Aorta (tissue), 5 donors: ENCODE measurements around the gene BLTP3B. TPM values are rescaled to one million over a fixed set of nuclear protein-coding genes. Genes with fewer than 3 reads are reported as not detected.

Experiments used
- ATAC-seq: fragments of 200-7000 bp; cut with Tn5 transposase; one replicate; pipeline ENCODE4 v1.9.1; 2022; ENCODE audit warnings: moderate library complexity; ENCODE audit not compliant: low FRiP score
- DNase-seq, 2 donors: peaks; one replicate each; pipeline ENCODE4 v3.0.0-alpha.2; 2020
- H3K27ac ChIP-seq, 2 donors: one replicate each; pipeline ENCODE4 v1.5.1; 2013; ENCODE audit warnings: low read length in 2 of 2, mild to moderate bottlenecking in 2 of 2, moderate library complexity in 2 of 2, control low read depth in 1 of 2, inconsistent platforms in 1 of 2, low read depth in 1 of 2
- H3K27me3 ChIP-seq, 2 donors: one replicate each; pipeline ENCODE4 v1.6.1; 2013; ENCODE audit warnings: control low read depth in 1 of 2, low read length in 1 of 2, mild to moderate bottlenecking in 1 of 2, moderate library complexity in 1 of 2; ENCODE audit not compliant: insufficient read depth in 2 of 2, control insufficient read depth in 1 of 2
- H3K36me3 ChIP-seq, 2 donors: one replicate each; pipeline ENCODE4 v1.6.1; 2013; ENCODE audit warnings: control low read depth in 1 of 2, low read length in 1 of 2, mild to moderate bottlenecking in 1 of 2; ENCODE audit not compliant: insufficient read depth in 2 of 2, control insufficient read depth in 1 of 2
- H3K4me1 ChIP-seq, 2 donors: one replicate each; pipeline ENCODE4 v1.6.1; 2013; ENCODE audit warnings: low read length in 2 of 2, control low read depth in 1 of 2, mild to moderate bottlenecking in 1 of 2, moderate library complexity in 1 of 2; ENCODE audit not compliant: insufficient read depth in 2 of 2, control insufficient read depth in 1 of 2
- H3K4me3 ChIP-seq, 2 donors: one replicate each; pipeline ENCODE4 v1.5.1; 2013; ENCODE audit warnings: low read length in 2 of 2, control low read depth in 1 of 2, mild to moderate bottlenecking in 1 of 2
- H3K9me3 ChIP-seq: one replicate; pipeline ENCODE4 v1.6.1; 2013; ENCODE audit warnings: mild to moderate bottlenecking, low read length; ENCODE audit not compliant: control insufficient read depth
- WGBS, 2 donors: extraction: QIAGEN DNeasy Blood & Tissue Kit; methylation state at CpG; one replicate each; pipeline ENCODE4 v1.1.7; 2013; 5-methylcytosine and 5-hydroxymethylcytosine counted together
- intact Hi-C, 2 donors: fragments of 100-400 bp; cut with DNase I; formaldehyde crosslinking; loops; one replicate each; pipeline versions ENCODE4 v1.14.2 to v1.15.0; 2022
- polyA plus RNA-seq, 2 donors: library from polyadenylated mRNA; stranded (reverse); fragments of 200-250 nt; gene quantifications; one replicate each; pipeline ENCODE4 v1.2.3, GENCODE V29; 2013
- total RNA-seq, 2 donors: library from RNA; stranded (reverse); fragmentation: NEBNext Ultra II Directional; extraction: Animal tissue kit (Norgen Biotek cat#: 25700); gene quantifications; one replicate each; pipeline ENCODE4 v1.2.1, GENCODE V29; 2021
- donor health status: healthy with polysubstance abuse.
- donor health status: Bipolar disorder and iron deficiency.
- donor health status: DM: no; HTN: no; CAD: no.
- donor health status: DM: no; HTN: no; CAD: no.
- donor health status: DM: yes; HTN: yes; CAD: no.

The BLTP3B gene
- total and polyA plus RNA-seq, 4 donors = 8.6 to 57.2 (median 26.9) TPM

DNA sequence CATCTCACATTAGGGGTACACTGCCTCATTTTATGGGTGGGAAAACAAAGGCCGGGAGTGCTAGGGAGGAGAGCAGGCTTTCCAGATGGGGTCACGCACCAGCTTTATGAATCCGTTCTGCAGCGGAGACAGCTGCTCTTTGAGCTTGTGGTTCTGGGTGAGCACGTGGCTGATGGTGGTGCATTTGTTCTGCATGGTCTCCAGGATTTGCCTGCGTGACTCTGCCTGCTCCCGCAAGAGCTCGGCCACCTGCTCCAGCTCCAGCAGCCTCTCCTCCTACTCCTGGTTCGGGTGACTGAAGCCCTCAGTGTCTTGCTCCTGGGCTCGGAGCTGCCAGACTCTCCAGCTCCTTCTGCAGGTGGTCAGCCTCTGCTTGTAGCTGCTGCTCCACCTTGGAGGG is 23.6 kb upstream of the BLTP3B start:
- 98% methylated on average over 9 to 10 of the region's 10 CpGs for WGBS, 2 donors
- DNase-seq = no peak
- Histone ChIP-seq H3K9me3 (no peaks in the 10 kb centered on the region), H3K36me3 (no peaks in the 10 kb centered on the region), H3K27ac (no peak overlapping the region), H3K27me3 (no peaks in the 10 kb centered on the region), H3K4me3 (no peak overlapping the region), H3K4me1 (no peaks in the 10 kb centered on the region)
- intact Hi-C loops = no loop called here
- ATAC-seq = no peak

DNA sequence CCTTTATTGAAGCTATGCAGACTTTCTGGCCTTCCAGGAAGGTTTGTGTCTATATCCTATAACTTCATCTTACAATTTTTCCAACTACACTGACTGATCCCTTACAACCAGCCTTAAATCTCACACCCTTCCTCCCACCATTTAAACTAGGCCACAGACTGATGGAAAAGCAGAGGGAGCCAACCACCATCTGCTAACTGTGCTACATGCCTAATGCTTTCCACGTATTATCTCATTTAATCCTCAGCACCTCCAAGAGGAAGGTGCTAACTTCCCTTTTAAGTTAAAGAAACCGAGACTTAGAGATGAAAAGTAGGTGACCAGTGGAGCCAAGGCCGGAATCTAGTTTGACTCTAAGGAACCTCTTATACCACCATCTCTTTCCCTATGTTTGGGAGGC is 22.7 kb upstream of the BLTP3B start:
- no peak for DNase-seq
- WGBS, 2 donors = 98 to 99% methylated on average over 3 of the region's 3 CpGs
- ATAC-seq = no peak
- Histone ChIP-seq H3K4me3 (no peak overlapping the region), H3K27ac (no peak overlapping the region), H3K27me3 (no peaks in the 10 kb centered on the region), H3K9me3 (no peaks in the 10 kb centered on the region), H3K36me3 (no peaks in the 10 kb centered on the region), H3K4me1 (no peaks in the 10 kb centered on the region)
- intact Hi-C loops = no loop called here

GRCh38 chr12:100164153-100164704 is 21.6 kb upstream of the BLTP3B start:
- Histone ChIP-seq H3K9me3 (no peaks in the 10 kb centered on the region), H3K4me1 (no peaks in the 10 kb centered on the region), H3K4me3 (no peak overlapping the region), H3K27ac (no peak overlapping the region), H3K27me3 (no peaks in the 10 kb centered on the region), H3K36me3 (no peaks in the 10 kb centered on the region)
- 43 to 46% methylated on average over 7 of the region's 7 CpGs for WGBS, 2 donors
- ATAC-seq = no peak
- no peak for DNase-seq
- intact Hi-C loops = loop anchor here in 1 of 2 donors (5.0 kb wide), 1 partner anchor 33 kb away; no protein-coding TSS in a partner anchor

- ATAC-seq = peak; percentile 94
- WGBS, 2 donors = 2 to 3% methylated on average over 16 of the region's 16 CpGs
- no peaks in the 10 kb centered on the region for H3K27me3 ChIP-seq
- H3K4me1 ChIP-seq = no peaks in the 10 kb centered on the region
- H3K36me3 ChIP-seq = no peaks in the 10 kb centered on the region
- H3K4me3 ChIP-seq = no peak overlapping the region
- no peak overlapping the region for H3K27ac ChIP-seq
- DNase-seq = peak; percentile 84 to 90
- no peaks in the 10 kb centered on the region for H3K9me3 ChIP-seq
- intact Hi-C loops = loop anchor here in 1 of 2 donors (5.0 kb wide), 1 partner anchor 34 kb away; no protein-coding TSS in a partner anchor
These were observed 20.9 kb upstream of the BLTP3B start for GRCh38 chr12:100163416-100164152.

DNA sequence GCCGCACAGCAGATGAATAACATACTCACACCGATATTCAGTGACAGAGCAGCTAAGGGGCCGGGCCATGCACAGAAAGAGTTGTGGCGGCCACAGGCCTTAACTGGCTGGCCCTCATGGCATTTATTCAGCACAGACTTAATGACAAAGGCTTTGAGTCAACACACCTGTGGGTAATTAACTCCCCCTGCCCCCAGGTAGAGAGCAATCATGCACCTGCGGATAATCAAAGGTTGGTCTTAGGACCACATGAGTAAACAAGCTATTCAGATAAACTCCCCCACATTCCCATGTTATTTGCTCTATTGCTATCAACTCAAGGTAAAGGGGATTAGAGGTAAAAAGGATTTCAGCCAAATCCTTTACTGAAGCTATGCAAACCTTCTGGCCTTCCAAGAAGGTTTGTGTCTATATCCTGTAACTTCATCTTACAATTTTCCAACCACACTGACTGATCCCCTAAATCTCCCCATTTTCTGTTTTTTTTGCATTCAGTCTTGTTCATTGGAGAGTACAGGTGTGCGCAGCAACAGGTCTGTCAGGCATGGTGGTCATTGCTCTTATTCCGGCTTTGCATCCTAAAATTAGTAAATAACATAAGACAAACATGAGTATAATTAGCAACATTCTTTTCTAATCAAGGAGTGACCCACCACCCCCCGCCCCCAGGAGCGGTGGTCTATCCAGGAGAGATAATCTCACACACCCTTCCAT is 16.9 kb upstream of the BLTP3B start:
- intact Hi-C loops = loop anchor here in 1 of 2 donors (5.0 kb wide), 1 partner anchor 38 kb away; no protein-coding TSS in a partner anchor
- DNase-seq = no peak
- Histone ChIP-seq H3K4me1 (no peaks in the 10 kb centered on the region), H3K9me3 (no peaks in the 10 kb centered on the region), H3K4me3 (no peak overlapping the region), H3K27me3 (no peaks in the 10 kb centered on the region), H3K27ac (no peak overlapping the region), H3K36me3 (no peaks in the 10 kb centered on the region)
- ATAC-seq = no peak
- 96% methylated on average over 9 of the region's 9 CpGs for WGBS, 2 donors

- WGBS, 2 donors = 88 to 93% methylated on average over 4 of the region's 4 CpGs
- Histone ChIP-seq H3K4me1 (no peaks in the 10 kb centered on the region), H3K27me3 (no peaks in the 10 kb centered on the region), H3K27ac (no peak overlapping the region), H3K9me3 (no peaks in the 10 kb centered on the region), H3K4me3 (no peak overlapping the region), H3K36me3 (no peaks in the 10 kb centered on the region)
- DNase-seq (no peak), ATAC-seq (no peak)
- intact Hi-C loops = no loop called here
These were observed 15.9 kb upstream of the BLTP3B start for GRCh38 chr12:100158535-100158934.

GRCh38 chr12:100157427-100157821 is 14.8 kb upstream of the BLTP3B start:
- no peak for DNase-seq
- no peaks in the 10 kb centered on the region for H3K9me3 ChIP-seq
- H3K27ac ChIP-seq = no peak overlapping the region
- H3K4me3 ChIP-seq = no peak overlapping the region
- H3K36me3 ChIP-seq = no peaks in the 10 kb centered on the region
- no peak for ATAC-seq
- no peaks in the 10 kb centered on the region for H3K27me3 ChIP-seq
- intact Hi-C loops = no loop called here
- H3K4me1 ChIP-seq = no peaks in the 10 kb centered on the region
- 94 to 95% methylated on average over 8 of the region's 8 CpGs for WGBS, 2 donors

DNA sequence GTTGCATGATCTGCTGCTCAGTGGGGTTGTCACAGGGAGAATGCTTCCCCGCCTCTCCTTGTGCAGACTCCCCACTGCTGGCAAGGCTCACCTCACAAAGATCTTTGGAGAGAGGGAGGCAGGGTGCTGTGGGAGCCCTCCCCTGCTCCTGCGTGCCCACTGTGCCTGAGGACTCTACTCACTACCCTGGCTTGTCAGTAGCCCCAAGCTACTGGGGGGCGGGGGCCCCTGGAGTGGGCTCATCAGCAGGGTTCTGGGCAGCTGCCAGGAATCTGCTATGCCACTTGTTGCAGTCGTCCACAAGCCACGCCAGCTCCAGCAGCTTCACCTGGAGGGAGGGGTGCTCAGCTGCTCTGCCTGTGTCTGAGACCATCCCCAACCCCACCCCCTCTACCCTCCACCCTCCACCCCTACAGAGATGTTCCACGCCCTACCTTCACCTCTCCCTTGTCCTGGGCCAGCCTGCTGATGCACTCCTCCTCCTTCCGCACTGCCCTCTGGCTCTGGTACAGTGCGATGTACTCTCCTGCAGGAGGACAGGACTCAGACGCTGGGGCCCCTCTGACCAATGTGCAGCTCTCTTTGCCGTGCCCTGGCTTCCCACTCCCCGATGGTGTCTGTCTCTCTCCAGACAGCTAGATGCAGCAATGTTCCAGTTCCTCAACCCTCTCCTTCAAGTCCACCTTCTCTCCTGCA is 14.2 kb upstream of the BLTP3B start:
- no peak overlapping the region for H3K4me3 ChIP-seq
- no peaks in the 10 kb centered on the region for H3K4me1 ChIP-seq
- intact Hi-C loops = no loop called here
- no peaks in the 10 kb centered on the region for H3K9me3 ChIP-seq
- ATAC-seq = no peak
- no peak overlapping the region for H3K27ac ChIP-seq
- H3K36me3 ChIP-seq = no peaks in the 10 kb centered on the region
- DNase-seq = no peak
- WGBS, 2 donors = 79 to 85% methylated on average over 11 of the region's 11 CpGs
- no peaks in the 10 kb centered on the region for H3K27me3 ChIP-seq
